HEK293 (cell line): Measurements from ENCODE around the gene IQGAP3.

Experiments used
- CTCF ChIP-seq: fragments of 450-650 bp; formaldehyde crosslinking; IDR thresholded peaks from 2 replicates; pipeline ENCODE4 v1.5.1; 2016; ENCODE audit warnings: missing biosample characterization, missing genetic modification characterization
- PBX3 ChIP-seq: sonication (generic); formaldehyde crosslinking; IDR thresholded peaks from 2 replicates; pipeline ENCODE4 v1.8.1; 2022; ENCODE audit warnings: mild to moderate bottlenecking, moderate library complexity, missing genetic modification reagents
- ZBTB17 ChIP-seq: fragments of 450-650 bp; formaldehyde crosslinking; IDR thresholded peaks from 2 replicates; pipeline ENCODE4 v1.5.1; 2016; ENCODE audit warnings: missing biosample characterization, missing genetic modification characterization
- ZBTB8A ChIP-seq: fragments of 450-650 bp; formaldehyde crosslinking; IDR thresholded peaks from 2 replicates; pipeline ENCODE4 v1.5.1; 2016; ENCODE audit warnings: missing biosample characterization, missing genetic modification characterization
- ZNF248 ChIP-seq: fragments of 450-650 bp; formaldehyde crosslinking; IDR thresholded peaks from 2 replicates; pipeline ENCODE4 v1.5.1; 2017; ENCODE audit warnings: missing biosample characterization, missing genetic modification characterization
- ZNF501 ChIP-seq: fragments of 450-650 bp; formaldehyde crosslinking; IDR thresholded peaks from 2 replicates; pipeline ENCODE4 v1.5.1; 2016; ENCODE audit warnings: missing biosample characterization, missing genetic modification characterization
- ZSCAN5A ChIP-seq: fragments of 450-650 bp; formaldehyde crosslinking; IDR thresholded peaks from 2 replicates; pipeline ENCODE4 v1.5.1; 2016; ENCODE audit warnings: missing biosample characterization, missing genetic modification characterization

GRCh38 chr1:156504438-156504813 is 67.9 kb downstream of the IQGAP3 start:
- TF ChIP-seq ZBTB17 (tag by site-specific recombination) = no peak
- no peak for TF ChIP-seq PBX3 (CRISPR knock-in tag)
- no peak for TF ChIP-seq ZSCAN5A (tag by site-specific recombination)
- no peak for TF ChIP-seq ZNF501 (tag by site-specific recombination)
- TF ChIP-seq CTCF (tag by site-specific recombination) = no peak
- TF ChIP-seq ZNF248 (tag by site-specific recombination) = no peak
- TF ChIP-seq ZBTB8A (tag by site-specific recombination) = no peak
